OCI-LY7 (cell line): ENCODE data around the gene PKP1. TPM values are rescaled to one million over a fixed set of nuclear protein-coding genes. Genes with fewer than 3 reads are reported as not detected.
A peak's percentile ranks its signal among the peaks of the same experiment; 100 is the strongest.

Source experiments
- BruUV-seq: library from RNA; stranded (reverse); fragments of 400-500 nt; replicated peaks from 2 replicates; lab custom pipeline; 2021; lab: Mats Ljungman, UMichigan
- CTCF ChIA-PET: fragments of 300-600 bp; sonication (Branson Sonifier 250); formaldehyde crosslinking; loops from one replicate; lab custom pipeline; 2022; ENCODE audit warnings: antibody characterized with exemption; ENCODE audit not compliant: unreplicated experiment; lab: Charles Lee
- POLR2A ChIA-PET: fragments of 300-600 bp; sonication (Branson Sonifier 250); formaldehyde crosslinking; loops from one replicate; lab custom pipeline; 2022; ENCODE audit warnings: antibody characterized with exemption; lab: Charles Lee
- DNase-seq: peaks from one replicate; pipeline ENCODE4 v3.0.0-alpha.2; 2015; ENCODE audit warnings: low spot score
- H2AFZ ChIP-seq: fragments of 200-600 bp; sonication (generic), shearing (Covaris generic); 2 replicates; pipeline ENCODE4 v1.6.1; 2014; ENCODE audit warnings: mild to moderate bottlenecking, antibody characterized with exemption, low read length, moderate library complexity
- H3K27ac ChIP-seq: fragments of 200-600 bp; sonication (generic); 2 replicates; pipeline ENCODE4 v1.5.1; 2014; ENCODE audit warnings: mixed run types, low read depth, mild to moderate bottlenecking, moderate library complexity, low read length, inconsistent platforms; ENCODE audit not compliant: poor library complexity, severe bottlenecking
- H3K36me3 ChIP-seq: fragments of 200-600 bp; sonication (generic); 2 replicates; pipeline ENCODE4 v1.6.1; 2014; ENCODE audit warnings: mild to moderate bottlenecking, antibody characterized with exemption, low read length, moderate library complexity, mixed read lengths; ENCODE audit not compliant: insufficient read depth
- H3K4me1 ChIP-seq: fragments of 200-600 bp; sonication (generic); 2 replicates; pipeline ENCODE4 v1.5.1; 2014; ENCODE audit warnings: mild to moderate bottlenecking, low read length; ENCODE audit not compliant: insufficient read depth, poor library complexity, severe bottlenecking
- H3K4me2 ChIP-seq: fragments of 200-600 bp; sonication (generic); 2 replicates; pipeline ENCODE4 v1.6.1; 2014; ENCODE audit warnings: mild to moderate bottlenecking, low read length
- H3K4me3 ChIP-seq: fragments of 200-600 bp; sonication (generic); 2 replicates; pipeline ENCODE4 v1.5.1; 2014; ENCODE audit warnings: mild to moderate bottlenecking, low read depth, low read length; ENCODE audit not compliant: poor library complexity, severe bottlenecking
- H3K79me2 ChIP-seq: fragments of 200-600 bp; sonication (generic); 2 replicates; pipeline ENCODE4 v1.6.1; 2016; ENCODE audit warnings: low read depth, mild to moderate bottlenecking, low read length, moderate library complexity, mixed read lengths; ENCODE audit not compliant: insufficient read depth
- H3K9me2 ChIP-seq: fragments of 200-600 bp; sonication (generic); 2 replicates; pipeline ENCODE4 v1.6.1; 2016; ENCODE audit warnings: mild to moderate bottlenecking, low read length, mixed read lengths; ENCODE audit not compliant: insufficient read depth
- H3K9me3 ChIP-seq: fragments of 200-600 bp; sonication (generic); 2 replicates; pipeline ENCODE4 v1.6.1; 2014; ENCODE audit warnings: mild to moderate bottlenecking, mixed run types, low read length, mixed read lengths
- H4K20me1 ChIP-seq: fragments of 200-600 bp; sonication (generic); 2 replicates; pipeline ENCODE4 v1.6.1; 2014; ENCODE audit warnings: mild to moderate bottlenecking, antibody characterized with exemption, low read length, moderate library complexity, mixed read lengths; ENCODE audit not compliant: insufficient read depth
- CTCF ChIP-seq: fragments of 200-600 bp; sonication (generic); conservative IDR thresholded peaks from 2 replicates; pipeline ENCODE4 v1.5.1; 2014; ENCODE audit warnings: mild to moderate bottlenecking, antibody characterized with exemption, low read length, moderate library complexity, mixed read lengths
- EZH2phosphoT487 ChIP-seq: fragments of 200-600 bp; sonication (generic); IDR thresholded peaks from 2 replicates; pipeline ENCODE4 v1.6.1; 2018; ENCODE audit warnings: low read depth, borderline replicate concordance, mild to moderate bottlenecking, mixed run types, antibody characterized with exemption, low read length, moderate library complexity, mixed read lengths
- intact Hi-C: fragments of 100-400 bp; cut with micrococcal nuclease; formaldehyde crosslinking; loops from one replicate; pipeline ENCODE4 v1.10.0; 2022; ENCODE audit not compliant: unreplicated experiment
- total RNA-seq, 2 experiments: library from RNA; depleted of rRNA in 1 of 2; stranded (reverse); fragments of >200 nt in 1 of 2; shearing (Covaris generic) in 1 of 2; gene quantifications; 2 replicates each; pipeline ENCODE4 v1.2.3, GENCODE V29; 2014 to 2022

The PKP1 gene
- total RNA-seq, 2 experiments from 2014 or later, result not detected

GRCh38 chr1:201376107-201376463 lies 92.8 kb downstream of the PKP1 start:
- Histone ChIP-seq H3K79me2 (no peaks in the 10 kb centered on the region), H4K20me1 (no peaks in the 10 kb centered on the region), H3K4me3 (no peak overlapping the region), H3K4me1 (no peaks in the 10 kb centered on the region), H3K36me3 (no peaks in the 10 kb centered on the region), H3K27ac (no peak overlapping the region), H2AFZ (no peak overlapping the region), H3K4me2 (no peak overlapping the region), H3K9me3 (no peaks in the 10 kb centered on the region), H3K9me2 (no peaks in the 10 kb centered on the region)
- intact Hi-C loops, result no loop called here
- no peak for TF ChIP-seq EZH2phosphoT487
- TF ChIP-seq CTCF, result no peak
- POLR2A ChIA-PET, result no interaction called here
- BruUV-seq, result no TSS peak
- CTCF ChIA-PET, result no interaction called here
- no peak for DNase-seq

- Histone ChIP-seq H3K79me2 (no peaks in the 10 kb centered on the region), H3K27ac (no peak overlapping the region), H2AFZ (no peak overlapping the region), H3K9me3 (no peaks in the 10 kb centered on the region), H4K20me1 (no peaks in the 10 kb centered on the region), H3K4me2 (no peak overlapping the region), H3K9me2 (no peaks in the 10 kb centered on the region), H3K4me3 (no peak overlapping the region), H3K36me3 (no peaks in the 10 kb centered on the region), H3K4me1 (no peaks in the 10 kb centered on the region)
- BruUV-seq, result no TSS peak
- peak; percentile 78 for TF ChIP-seq CTCF
- no peak for TF ChIP-seq EZH2phosphoT487
- CTCF ChIA-PET, result no interaction called here
- DNase-seq, result peak; percentile 31
- POLR2A ChIA-PET, result no interaction called here
- intact Hi-C loops, result no loop called here
Observed at GRCh38 chr1:201376464-201377374, 93.4 kb downstream of the PKP1 start.

- Histone ChIP-seq H2AFZ (no peak within 1 kb of the TSS), H3K4me3 (no peak within 1 kb of the TSS), H4K20me1 (no peaks in the 10 kb centered on the region), H3K9me2 (no peaks in the 10 kb centered on the region), H3K36me3 (no peaks in the 10 kb centered on the region), H3K9me3 (no peaks in the 10 kb centered on the region), H3K4me1 (no peaks in the 10 kb centered on the region), H3K4me2 (no peak within 1 kb of the TSS), H3K79me2 (no peaks in the 10 kb centered on the region), H3K27ac (no peak within 1 kb of the TSS)
- CTCF ChIA-PET, result no interaction called here
- BruUV-seq, result no TSS peak
- intact Hi-C loops, result no loop called here
- DNase-seq, result no peak
- POLR2A ChIA-PET, result no interaction called here
- TF ChIP-seq EZH2phosphoT487 (no peak), CTCF (no peak)
Observed at GRCh38 chr1:201377611-201378092, 94.3 kb downstream of the PKP1 start, which contains the start of gene TNNT2. TNNT2 (minus strand) TSS chr1:201377680; CDS start chr1:201373254, 4,426 bp downstream.
